ENCODE measurements around the gene OPHN1. TPM values are rescaled to one million over a fixed set of nuclear protein-coding genes. Genes with fewer than 3 reads are reported as not detected.

OPHN1 gene
- total RNA-seq, 4 donors from 2014 or later, result 2.3 to 10.8 (median 4.6) TPM

- in situ Hi-C loops (cut with MboI; ENCODE audit: low sequenced_read_pairs in 4 of 4), result loop anchor here in 1 of 4 donors (25.0 kb wide), 1 partner anchor 532 kb away; no protein-coding TSS in a partner anchor
- H3K4me3 ChIP-seq, result no peak overlapping the region
- no peaks in the 10 kb centered on the region for H3K36me3 ChIP-seq
- no peak for ATAC-seq
- DNase-seq, result no peak
- no peak for TF ChIP-seq CTCF (IDR thresholded peaks at IDR 0.05 in 4 of 5, conservative IDR thresholded peaks at IDR 0.05 in 1 of 5)
- TF ChIP-seq POLR2A (IDR thresholded peaks at IDR 0.05), result no peak
- H3K27me3 ChIP-seq, result no peaks in the 10 kb centered on the region
- peaks cover 0 to 18% of the 10 kb centered on the region in 2 donors for H3K4me1 ChIP-seq
- no peaks in the 10 kb centered on the region for H3K9me3 ChIP-seq
- peak overlapping the region in 1 of 4 donors; percentile 26 for H3K27ac ChIP-seq
- intact Hi-C loops (cut with DNase I; ENCODE audit: low total_unique reads), result no loop called here
Observed at GRCh38 chrX:68180579-68180978, 252.7 kb downstream of the OPHN1 start.

- Histone ChIP-seq H3K27ac (no peak overlapping the region), H3K36me3 (no peaks in the 10 kb centered on the region), H3K4me1 (peaks cover 0 to 18% of the 10 kb centered on the region in 2 donors), H3K4me3 (no peak overlapping the region), H3K9me3 (no peaks in the 10 kb centered on the region), H3K27me3 (no peaks in the 10 kb centered on the region)
- TF ChIP-seq CTCF (IDR thresholded peaks at IDR 0.05 in 4 of 5, conservative IDR thresholded peaks at IDR 0.05 in 1 of 5) (no peak), POLR2A (IDR thresholded peaks at IDR 0.05) (no peak)
- intact Hi-C loops (cut with DNase I; ENCODE audit: low total_unique reads), result no loop called here
- DNase-seq (no peak), ATAC-seq (no peak)
- in situ Hi-C loops (cut with MboI; ENCODE audit: low sequenced_read_pairs in 4 of 4), result loop anchor here in 1 of 4 donors (25.0 kb wide), 1 partner anchor 533 kb away; no protein-coding TSS in a partner anchor
Observed at GRCh38 chrX:68179355-68179754, 253.9 kb downstream of the OPHN1 start.

GRCh38 chrX:68177542-68177941, 255.8 kb downstream of the OPHN1 start:
- in situ Hi-C loops (cut with MboI; ENCODE audit: low sequenced_read_pairs in 4 of 4) (loop anchor here in 1 of 4 donors (25.0 kb wide), 1 partner anchor 535 kb away; no protein-coding TSS in a partner anchor), intact Hi-C loops (cut with DNase I; ENCODE audit: low total_unique reads) (no loop called here)
- TF ChIP-seq CTCF (IDR thresholded peaks at IDR 0.05 in 4 of 5, conservative IDR thresholded peaks at IDR 0.05 in 1 of 5), result no peak
- TF ChIP-seq POLR2A (IDR thresholded peaks at IDR 0.05), result no peak
- H3K9me3 ChIP-seq, result no peaks in the 10 kb centered on the region
- H3K4me1 ChIP-seq, result peaks cover 0 to 18% of the 10 kb centered on the region in 2 donors
- DNase-seq (peak in 1 of 2 donors; percentile 14), ATAC-seq (peak in 1 of 2 donors; percentile 49)
- H3K27ac ChIP-seq, result no peak overlapping the region
- H3K4me3 ChIP-seq, result no peak overlapping the region
- no peaks in the 10 kb centered on the region for H3K27me3 ChIP-seq
- H3K36me3 ChIP-seq, result no peaks in the 10 kb centered on the region

GRCh38 chrX:68175562-68175961, 257.7 kb downstream of the OPHN1 start:
- Histone ChIP-seq H3K4me3 (no peak overlapping the region), H3K36me3 (no peaks in the 10 kb centered on the region), H3K27ac (peak overlapping the region in 1 of 4 donors; percentile 53), H3K27me3 (no peaks in the 10 kb centered on the region), H3K9me3 (no peaks in the 10 kb centered on the region), H3K4me1 (peaks cover 0 to 10% of the 10 kb centered on the region in 2 donors)
- in situ Hi-C loops (cut with MboI; ENCODE audit: low sequenced_read_pairs in 4 of 4), result loop anchor here in 1 of 4 donors (25.0 kb wide), 1 partner anchor 537 kb away; no protein-coding TSS in a partner anchor
- ATAC-seq (peak; percentile 58 to 90), DNase-seq (peak in 1 of 2 donors; percentile 2)
- TF ChIP-seq POLR2A (IDR thresholded peaks at IDR 0.05) (no peak), CTCF (IDR thresholded peaks at IDR 0.05 in 4 of 5, conservative IDR thresholded peaks at IDR 0.05 in 1 of 5) (no peak)
- intact Hi-C loops (cut with DNase I; ENCODE audit: low total_unique reads), result no loop called here

- Histone ChIP-seq H3K27ac (no peak overlapping the region), H3K27me3 (no peaks in the 10 kb centered on the region), H3K9me3 (no peaks in the 10 kb centered on the region), H3K36me3 (no peaks in the 10 kb centered on the region), H3K4me3 (no peak overlapping the region), H3K4me1 (no peaks in the 10 kb centered on the region)
- in situ Hi-C loops (cut with MboI; ENCODE audit: low sequenced_read_pairs in 4 of 4), result no loop called here
- intact Hi-C loops (cut with DNase I; ENCODE audit: low total_unique reads), result no loop called here
- ATAC-seq (no peak), DNase-seq (no peak)
- no peak for TF ChIP-seq POLR2A (IDR thresholded peaks at IDR 0.05)
- TF ChIP-seq CTCF (IDR thresholded peaks at IDR 0.05 in 4 of 5, conservative IDR thresholded peaks at IDR 0.05 in 1 of 5), result no peak
Observed at GRCh38 chrX:68163441-68163840, 269.9 kb downstream of the OPHN1 start.
